Vagina (tissue), 2 donors: ENCODE data around the gene SPOCK1. TPM values are rescaled to one million over a fixed set of nuclear protein-coding genes. Genes with fewer than 3 reads are reported as not detected.

ENCODE experiments used
- DNase-seq, 2 donors: peaks; one replicate each; pipeline ENCODE4 v3.0.0-alpha.2; 2017; ENCODE audit errors: extremely low spot score in 2 of 2
- H3K27ac ChIP-seq: fragments of 200-600 bp; sonication (generic); one replicate; pipeline ENCODE4 v1.5.1; 2019
- H3K27me3 ChIP-seq: fragments of 200-600 bp; sonication (generic); one replicate; pipeline ENCODE4 v1.5.1; 2019
- H3K36me3 ChIP-seq, 2 donors: fragments of 200-600 bp; sonication (generic); one replicate each; pipeline ENCODE4 v1.5.1; 2017 to 2019
- H3K4me1 ChIP-seq: fragments of 200-600 bp; sonication (generic); one replicate; pipeline ENCODE4 v1.5.1; 2019
- H3K4me3 ChIP-seq, 2 donors: fragments of 200-600 bp; sonication (generic); 1 replicate in 1 of 2; 2 replicates in 1 of 2; pipeline ENCODE4 v1.5.1; 2016 to 2019
- H3K9me3 ChIP-seq: fragments of 200-600 bp; sonication (generic); one replicate; pipeline ENCODE4 v1.5.1; 2019
- POLR2A ChIP-seq, 2 donors: fragments of 450-650 bp; IDR thresholded peaks; one replicate each; pipeline ENCODE4 v1.6.1; 2017; ENCODE audit warnings: antibody characterized with exemption in 2 of 2, mild to moderate bottlenecking in 2 of 2, moderate library complexity in 2 of 2
- POLR2AphosphoS5 ChIP-seq, 2 donors: sonication (generic); formaldehyde crosslinking; IDR thresholded peaks; one replicate each; pipeline ENCODE4 v1.9.0; 2017; ENCODE audit warnings: antibody characterized with exemption in 2 of 2, mild to moderate bottlenecking in 2 of 2, low read depth in 1 of 2; ENCODE audit not compliant: insufficient read depth in 1 of 2
- intact Hi-C: fragments of 100-400 bp; cut with DNase I; formaldehyde crosslinking; loops from one replicate; pipeline ENCODE4 v1.15.1; 2023
- total RNA-seq: library from RNA; depleted of rRNA; stranded (reverse); fragments of >200 nt; gene quantifications from one replicate; pipeline ENCODE4 v1.2.3, GENCODE V29; 2016
- TF ChIP-seq, protein P1 (sequence below), 3 experiments: fragments of 450-650 bp in 2 of 3; fragments of 200-600 bp in 1 of 3; sonication (generic) in 1 of 3; IDR thresholded peaks; one replicate each; pipeline ENCODE4 v1.5.1; 2017 to 2019; ENCODE audit warnings: antibody characterized with exemption in 3 of 3, mild to moderate bottlenecking in 2 of 3, moderate library complexity in 2 of 3

SPOCK1 gene
- total RNA-seq, 1 donor from 2014 or later, result 70.7 TPM

DNA sequence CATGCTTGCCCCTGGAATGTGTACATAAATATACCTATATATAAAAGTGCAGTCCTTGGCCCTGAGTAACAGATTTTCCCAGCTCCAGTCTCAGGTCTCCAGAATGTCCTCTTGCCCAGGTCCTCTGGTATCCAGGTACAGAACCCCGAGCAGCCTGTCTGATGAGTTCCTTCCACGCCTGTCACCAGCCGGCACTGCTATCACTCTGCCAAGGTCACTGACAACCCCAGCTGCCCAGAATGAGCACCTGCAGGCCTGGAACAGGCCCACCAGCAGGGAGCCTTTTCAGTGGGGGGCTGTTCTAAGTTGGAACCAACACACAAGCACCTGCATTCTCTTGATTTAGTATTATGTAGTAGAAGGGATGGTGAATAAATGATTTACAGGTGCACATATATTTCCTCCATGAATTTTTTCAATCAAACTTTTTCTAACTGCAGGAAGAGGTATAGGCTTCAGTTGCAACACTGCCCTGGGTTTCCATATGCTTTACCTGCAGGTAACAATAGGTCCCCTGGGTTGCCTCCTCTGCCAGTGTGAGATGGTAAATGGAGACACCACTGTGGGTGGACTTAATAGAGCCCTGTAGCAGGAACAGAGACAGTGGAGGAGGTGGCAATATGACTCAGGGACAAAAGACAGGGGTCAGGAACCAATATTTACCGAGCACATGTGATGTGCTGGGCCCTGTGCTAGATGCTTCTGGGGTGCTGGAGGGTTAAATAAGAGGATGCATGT lies 291.9 kb downstream of the SPOCK1 start:
- no peak overlapping the region for H3K27ac ChIP-seq
- H3K4me3 ChIP-seq, result no peak overlapping the region
- H3K36me3 ChIP-seq, result no peaks in the 10 kb centered on the region
- intact Hi-C loops, result no loop called here
- H3K9me3 ChIP-seq, result no peaks in the 10 kb centered on the region
- peaks cover 10% of the 10 kb centered on the region for H3K4me1 ChIP-seq
- H3K27me3 ChIP-seq, result no peaks in the 10 kb centered on the region
- TF ChIP-seq POLR2A (IDR thresholded peaks at IDR 0.05) (no peak), POLR2AphosphoS5 (IDR thresholded peaks at IDR 0.05; ENCODE audit: insufficient read depth in 1 of 2, low read depth in 1 of 2) (no peak)
- TF ChIP-seq, protein P1, sequence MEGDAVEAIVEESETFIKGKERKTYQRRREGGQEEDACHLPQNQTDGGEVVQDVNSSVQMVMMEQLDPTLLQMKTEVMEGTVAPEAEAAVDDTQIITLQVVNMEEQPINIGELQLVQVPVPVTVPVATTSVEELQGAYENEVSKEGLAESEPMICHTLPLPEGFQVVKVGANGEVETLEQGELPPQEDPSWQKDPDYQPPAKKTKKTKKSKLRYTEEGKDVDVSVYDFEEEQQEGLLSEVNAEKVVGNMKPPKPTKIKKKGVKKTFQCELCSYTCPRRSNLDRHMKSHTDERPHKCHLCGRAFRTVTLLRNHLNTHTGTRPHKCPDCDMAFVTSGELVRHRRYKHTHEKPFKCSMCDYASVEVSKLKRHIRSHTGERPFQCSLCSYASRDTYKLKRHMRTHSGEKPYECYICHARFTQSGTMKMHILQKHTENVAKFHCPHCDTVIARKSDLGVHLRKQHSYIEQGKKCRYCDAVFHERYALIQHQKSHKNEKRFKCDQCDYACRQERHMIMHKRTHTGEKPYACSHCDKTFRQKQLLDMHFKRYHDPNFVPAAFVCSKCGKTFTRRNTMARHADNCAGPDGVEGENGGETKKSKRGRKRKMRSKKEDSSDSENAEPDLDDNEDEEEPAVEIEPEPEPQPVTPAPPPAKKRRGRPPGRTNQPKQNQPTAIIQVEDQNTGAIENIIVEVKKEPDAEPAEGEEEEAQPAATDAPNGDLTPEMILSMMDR (IDR thresholded peaks at IDR 0.05), result no peak
- DNase-seq, result no peak

- Histone ChIP-seq H3K27me3 (no peaks in the 10 kb centered on the region), H3K36me3 (no peaks in the 10 kb centered on the region), H3K27ac (no peak overlapping the region), H3K9me3 (no peaks in the 10 kb centered on the region), H3K4me3 (no peak overlapping the region), H3K4me1 (peaks cover 10% of the 10 kb centered on the region)
- DNase-seq, result peak in 1 of 2 donors; percentile 74
- TF ChIP-seq, protein P1 (IDR thresholded peaks at IDR 0.05), result no peak
- no peak for TF ChIP-seq POLR2A (IDR thresholded peaks at IDR 0.05)
- no peak for TF ChIP-seq POLR2AphosphoS5 (IDR thresholded peaks at IDR 0.05; ENCODE audit: insufficient read depth in 1 of 2, low read depth in 1 of 2)
- intact Hi-C loops, result no loop called here
These were observed 293.0 kb downstream of the SPOCK1 start for GRCh38 chr5:137206030-137206715.

DNA sequence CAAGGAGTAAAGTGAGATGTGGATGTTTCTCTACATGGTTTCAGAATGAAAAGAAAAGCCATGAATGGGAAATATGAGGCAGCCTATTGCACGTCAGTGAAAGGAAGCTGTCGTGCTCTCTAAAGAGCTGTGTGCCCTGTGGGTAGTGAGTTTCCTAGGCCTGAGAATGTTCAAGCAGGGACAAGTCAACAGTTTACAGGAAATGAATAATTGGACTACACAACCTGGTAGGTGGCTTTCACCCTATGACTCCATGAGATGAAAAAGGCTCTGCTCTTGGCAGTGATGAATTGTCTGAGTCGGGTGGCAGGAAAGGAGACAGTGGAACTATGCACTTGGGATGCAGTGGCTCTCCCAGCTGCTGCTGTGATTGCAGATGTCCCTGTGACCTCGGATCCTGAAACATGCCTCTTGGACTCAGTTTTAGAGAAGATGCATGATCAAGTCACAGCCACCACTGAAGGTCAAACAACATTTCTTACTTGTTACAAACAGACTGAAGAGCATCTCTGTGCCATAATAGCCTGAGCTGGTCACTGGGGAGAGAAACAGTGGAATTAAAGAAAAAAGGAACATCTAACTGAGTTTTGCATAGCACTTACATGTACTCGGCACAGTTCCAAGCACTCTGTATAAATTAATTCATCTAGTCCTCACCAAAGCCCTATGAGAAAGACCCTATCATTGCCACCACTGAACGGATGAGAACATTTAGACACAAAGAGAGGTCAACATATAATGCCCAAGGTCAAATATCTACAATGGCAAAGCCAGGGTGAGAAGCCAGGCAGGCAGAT lies 293.7 kb downstream of the SPOCK1 start:
- H3K27ac ChIP-seq, result no peak overlapping the region
- peaks cover 10% of the 10 kb centered on the region for H3K4me1 ChIP-seq
- H3K9me3 ChIP-seq, result no peaks in the 10 kb centered on the region
- intact Hi-C loops, result no loop called here
- TF ChIP-seq, protein P1 (IDR thresholded peaks at IDR 0.05), result no peak
- no peak for TF ChIP-seq POLR2AphosphoS5 (IDR thresholded peaks at IDR 0.05; ENCODE audit: insufficient read depth in 1 of 2, low read depth in 1 of 2)
- no peak for TF ChIP-seq POLR2A (IDR thresholded peaks at IDR 0.05)
- H3K27me3 ChIP-seq, result no peaks in the 10 kb centered on the region
- peak in 1 of 2 donors; percentile 32 for DNase-seq
- no peak overlapping the region for H3K4me3 ChIP-seq
- H3K36me3 ChIP-seq, result no peaks in the 10 kb centered on the region

DNA sequence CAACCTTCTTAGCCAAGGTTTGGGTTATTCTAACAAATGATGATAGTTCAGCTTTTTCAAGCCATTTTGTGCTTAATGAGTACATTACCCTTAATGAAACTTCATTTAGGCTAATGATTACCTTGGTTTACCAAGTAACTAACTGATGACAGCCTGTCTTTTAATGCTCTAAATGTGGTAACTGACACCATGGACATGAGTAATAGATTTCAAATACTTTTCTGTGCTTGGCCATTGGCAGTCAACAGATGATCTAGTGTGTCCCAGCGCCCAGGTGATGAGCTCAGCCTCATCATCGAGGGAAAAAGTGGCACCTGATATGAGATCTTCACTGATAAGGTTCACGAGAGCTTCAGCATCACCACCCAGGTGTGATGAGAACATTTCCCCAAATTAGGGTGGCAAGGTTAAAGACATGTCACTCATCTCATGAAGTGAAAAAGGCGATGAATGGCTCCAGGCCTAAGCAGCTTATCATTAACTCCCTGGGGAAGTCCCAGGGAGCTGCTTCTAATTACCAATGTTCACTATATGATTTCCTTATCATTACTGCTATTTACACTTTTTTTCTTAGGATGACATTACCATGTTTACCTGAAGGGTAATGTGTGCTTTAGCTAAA lies 296.0 kb downstream of the SPOCK1 start:
- intact Hi-C loops, result no loop called here
- TF ChIP-seq, protein P1 (IDR thresholded peaks at IDR 0.05), result no peak
- Histone ChIP-seq H3K4me3 (no peak overlapping the region), H3K36me3 (no peaks in the 10 kb centered on the region), H3K27ac (no peak overlapping the region), H3K4me1 (no peaks in the 10 kb centered on the region), H3K27me3 (no peaks in the 10 kb centered on the region), H3K9me3 (no peaks in the 10 kb centered on the region)
- DNase-seq, result no peak
